Activated CD8-positive, alpha-beta memory T cell treated with anti-CD3 and anti-CD28 coated beads, Interleukin-2, amount 50 U/mL, for 1 hour (primary cell): ENCODE data around the gene NUB1.

ENCODE experiments used
- DNase-seq: peaks from one replicate; pipeline ENCODE4 v3.0.0-alpha.2; 2020; ENCODE audit errors: extremely low read depth

The NUB1 gene

DNA sequence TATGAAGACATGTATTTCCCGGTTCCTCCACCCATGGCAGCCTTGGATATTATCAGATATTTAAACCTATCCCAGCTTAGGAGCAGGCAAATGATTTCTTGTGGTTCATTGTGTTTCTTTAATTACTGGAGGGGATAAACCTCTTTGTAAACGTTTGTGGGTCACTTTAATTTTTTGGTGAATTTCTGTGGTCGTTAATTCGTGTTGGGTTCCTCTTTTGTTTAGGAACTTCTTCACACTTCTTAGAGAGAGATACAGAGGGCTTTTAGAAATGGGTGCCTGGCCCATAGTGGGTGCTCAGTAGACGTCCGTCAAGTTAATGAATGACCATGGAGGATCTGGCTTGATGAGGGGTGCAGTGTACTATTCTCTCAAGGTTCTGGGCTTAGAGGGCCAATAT, 27.2 kb upstream of the NUB1 start:
- no peak for DNase-seq

DNA sequence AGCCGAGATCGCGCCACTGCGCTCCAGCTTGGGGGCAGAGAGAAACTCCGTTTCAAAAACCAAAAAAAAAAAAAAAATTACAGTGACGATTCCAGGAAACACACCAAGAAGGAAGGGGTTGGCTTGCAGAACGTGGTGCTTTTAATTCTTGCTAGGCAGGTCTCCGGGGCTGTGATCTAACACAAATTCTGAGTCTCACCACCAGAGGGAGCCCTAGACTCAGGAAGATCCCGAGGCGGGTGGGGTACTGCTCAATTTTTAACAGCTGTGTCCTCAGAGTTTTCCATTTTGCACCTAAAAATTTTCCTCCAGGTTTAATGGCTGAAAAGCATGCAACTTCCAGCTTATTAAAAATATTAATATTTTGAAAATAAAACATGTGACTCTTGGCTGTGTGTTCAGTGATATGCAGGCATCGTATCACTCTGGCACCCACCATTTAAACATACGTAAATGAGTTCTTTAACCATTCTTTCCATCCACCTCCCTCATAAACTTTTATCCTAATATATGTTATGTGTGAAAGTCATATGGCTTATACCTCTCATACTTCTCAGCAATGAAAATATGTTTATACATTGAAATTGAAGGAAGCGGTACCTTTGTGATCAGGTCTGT, 26.5 kb upstream of the NUB1 start:
- DNase-seq = peak; percentile 60

DNA sequence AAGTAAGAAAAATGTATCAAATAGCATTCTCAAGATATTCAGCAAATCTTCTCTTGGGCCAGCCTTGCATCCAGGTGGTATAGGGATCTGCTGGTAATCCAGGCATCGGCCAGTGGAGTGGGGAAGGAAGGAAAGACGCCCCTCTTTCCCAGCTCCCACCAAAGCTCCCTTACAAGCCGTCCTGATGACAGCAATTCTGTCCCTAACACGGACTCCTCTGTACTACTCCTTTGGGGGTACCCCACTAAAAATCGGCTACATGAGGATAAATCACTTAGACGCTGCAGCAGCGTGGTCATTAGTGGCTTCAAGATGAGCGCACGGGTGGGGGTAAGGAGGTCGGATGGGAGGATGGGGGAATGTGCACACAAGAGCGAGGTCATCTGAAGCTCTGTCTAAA, 24.7 kb upstream of the NUB1 start:
- DNase-seq = no peak

DNA sequence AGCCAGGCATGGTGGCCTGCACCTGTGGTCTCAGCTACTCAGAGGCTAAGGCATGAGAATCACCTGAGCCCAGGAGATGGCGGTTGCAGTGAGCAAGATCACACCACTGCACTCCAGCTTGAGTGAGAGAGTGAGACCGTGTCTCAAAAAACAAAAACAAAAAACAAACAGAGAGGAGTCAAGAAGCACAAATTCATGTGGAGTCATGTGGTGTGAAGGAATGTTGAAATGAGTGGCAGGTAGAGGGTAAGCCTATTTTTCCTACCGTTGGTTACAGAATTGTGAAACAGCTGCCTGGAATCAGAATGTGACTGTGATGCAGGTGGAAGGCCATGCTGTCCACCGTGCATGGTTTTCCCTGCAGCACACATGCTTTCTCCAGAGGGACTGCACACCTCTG, 23.7 kb upstream of the NUB1 start:
- DNase-seq = no peak

DNA sequence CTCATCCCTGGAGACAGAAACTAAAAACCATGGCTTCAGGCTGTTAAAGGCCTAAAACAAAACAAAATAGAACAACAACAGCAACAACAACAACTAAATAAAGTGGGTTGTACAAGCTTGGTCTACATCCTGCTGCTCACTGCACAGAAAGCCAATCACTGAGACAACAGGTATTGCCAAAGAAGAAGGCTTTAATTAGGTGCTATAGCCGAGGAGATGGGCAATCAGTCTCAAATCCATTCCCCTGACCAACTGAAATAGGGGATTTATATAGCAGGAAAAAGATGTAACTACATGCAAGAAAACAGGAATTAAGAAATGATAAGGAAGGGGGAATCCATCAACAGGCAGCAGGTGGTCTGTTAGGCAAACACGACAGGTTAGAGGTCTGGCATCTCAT, 22.4 kb upstream of the NUB1 start:
- no peak for DNase-seq

DNA sequence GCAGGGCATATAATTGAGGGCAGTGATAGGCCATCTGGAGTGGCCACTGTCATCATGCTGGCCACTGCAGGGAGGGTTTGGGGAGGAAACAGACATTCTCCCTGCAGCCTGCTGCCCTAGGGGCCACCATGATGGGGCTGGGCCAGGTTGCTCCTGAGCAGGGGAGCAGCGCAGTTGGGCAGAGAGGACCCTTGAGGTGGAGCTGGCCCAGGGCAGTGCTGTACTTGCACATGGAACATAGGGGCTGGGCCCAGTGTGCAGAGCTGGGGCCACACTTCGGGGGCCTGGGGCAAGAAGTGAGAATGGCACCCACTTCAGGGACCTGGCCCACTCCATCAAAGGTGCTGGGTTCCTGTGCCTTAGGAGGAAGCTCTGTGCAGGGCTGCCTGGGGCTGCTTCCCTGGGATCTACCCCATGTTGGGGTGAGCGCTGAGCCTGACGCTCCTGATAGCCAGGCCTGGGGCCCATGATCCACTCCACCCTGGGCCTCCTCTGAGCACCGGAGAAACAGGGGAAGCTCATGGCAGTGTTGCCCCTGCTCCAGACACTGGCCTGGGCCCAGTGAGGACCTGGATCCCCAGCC, 21.3 kb upstream of the NUB1 start:
- DNase-seq = no peak

DNA sequence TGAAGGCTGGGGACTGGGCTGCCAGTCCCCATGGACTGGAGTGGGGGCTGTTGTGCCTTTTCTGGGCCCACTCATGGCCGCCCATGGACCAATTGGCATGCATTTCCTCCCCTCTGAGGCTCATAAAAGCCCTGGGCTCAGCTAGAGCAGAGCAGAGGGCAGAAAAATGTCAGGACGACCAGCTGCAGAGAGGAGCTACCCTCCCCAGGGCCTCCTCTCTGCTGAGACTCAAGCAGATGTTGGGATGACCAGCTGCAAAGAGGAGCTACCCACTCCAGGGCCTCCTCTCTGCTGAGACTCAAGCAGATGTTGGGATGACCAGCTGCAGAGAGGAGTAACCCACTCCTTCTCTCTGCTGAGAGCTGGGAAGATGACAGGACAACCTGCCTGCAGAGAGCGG, 20.3 kb upstream of the NUB1 start:
- DNase-seq = no peak

DNA sequence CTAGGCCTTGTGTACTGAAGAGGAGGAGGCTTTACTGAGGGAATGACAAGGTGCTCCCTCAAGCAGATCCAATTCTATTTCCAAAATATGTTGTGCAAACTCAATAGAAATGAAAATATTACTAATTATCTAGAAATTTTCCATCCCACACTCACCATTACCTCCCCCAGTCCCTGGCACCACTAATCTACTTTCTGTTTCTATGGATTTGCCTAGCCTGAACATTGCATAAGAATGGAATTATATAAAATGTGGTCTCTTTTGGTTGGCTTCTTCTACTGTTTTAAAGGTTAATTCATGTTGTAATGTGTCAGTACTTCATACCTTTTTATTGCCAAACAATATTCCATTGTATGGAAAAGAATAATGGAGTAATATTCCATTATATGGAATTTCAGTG, 18.7 kb upstream of the NUB1 start:
- no peak for DNase-seq

DNA sequence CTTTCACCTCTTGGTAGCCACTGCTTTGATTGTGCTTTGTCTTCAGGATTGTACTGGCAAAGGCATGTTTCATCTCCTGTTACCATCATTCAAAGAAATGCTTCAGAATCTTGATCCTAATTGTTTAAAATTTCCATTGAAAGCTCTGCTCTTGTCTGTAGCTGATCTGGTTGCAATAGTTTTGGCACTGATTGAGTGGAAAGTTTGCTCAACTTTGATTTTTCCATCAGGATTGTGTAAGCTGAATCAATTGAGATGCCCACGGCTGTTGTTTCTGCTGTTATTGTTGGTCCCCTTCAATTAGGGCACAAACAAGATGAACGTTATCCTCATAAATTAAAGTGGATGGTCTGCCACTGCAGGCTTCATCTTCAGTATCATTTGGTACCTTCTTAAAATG, 14.6 kb upstream of the NUB1 start:
- DNase-seq = no peak

DNA sequence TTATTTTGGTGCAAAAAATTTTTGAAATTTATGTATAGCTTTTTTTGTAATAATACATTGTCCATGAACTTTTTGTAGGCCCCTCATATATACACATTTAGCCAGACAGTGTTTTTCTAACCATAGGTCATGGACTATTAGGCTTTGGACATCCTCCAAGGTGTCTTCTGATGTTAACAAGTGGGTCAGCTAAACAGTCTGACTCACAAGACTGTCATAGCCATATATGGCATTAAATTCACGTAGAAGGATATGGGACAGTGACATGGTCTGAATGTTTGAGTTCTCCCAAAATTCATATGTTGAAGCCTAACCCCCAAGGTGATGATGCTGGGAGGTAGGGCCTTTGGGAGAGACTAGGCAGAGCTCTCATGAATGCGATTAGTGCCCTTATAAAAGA, 14.0 kb upstream of the NUB1 start:
- no peak for DNase-seq

DNA sequence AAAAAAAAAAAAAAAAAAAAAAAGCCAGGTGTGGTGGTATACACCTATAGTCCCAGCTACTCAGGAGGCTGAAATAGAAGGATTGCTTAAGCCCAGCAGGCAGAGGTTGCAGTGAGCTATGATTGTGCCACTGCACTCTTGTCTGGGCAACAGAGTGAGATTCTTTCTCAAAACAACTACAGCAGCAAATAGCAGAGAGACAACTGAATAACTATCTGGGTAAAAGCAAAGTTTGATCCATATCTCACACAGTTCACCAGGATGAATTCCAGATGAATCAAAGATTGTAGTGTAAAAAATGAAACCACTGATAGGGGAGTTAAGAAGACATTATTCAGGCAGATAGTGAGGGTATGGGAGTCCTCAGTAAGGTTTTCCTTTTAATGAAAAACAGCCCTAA, 11.4 kb upstream of the NUB1 start:
- DNase-seq = no peak

DNA sequence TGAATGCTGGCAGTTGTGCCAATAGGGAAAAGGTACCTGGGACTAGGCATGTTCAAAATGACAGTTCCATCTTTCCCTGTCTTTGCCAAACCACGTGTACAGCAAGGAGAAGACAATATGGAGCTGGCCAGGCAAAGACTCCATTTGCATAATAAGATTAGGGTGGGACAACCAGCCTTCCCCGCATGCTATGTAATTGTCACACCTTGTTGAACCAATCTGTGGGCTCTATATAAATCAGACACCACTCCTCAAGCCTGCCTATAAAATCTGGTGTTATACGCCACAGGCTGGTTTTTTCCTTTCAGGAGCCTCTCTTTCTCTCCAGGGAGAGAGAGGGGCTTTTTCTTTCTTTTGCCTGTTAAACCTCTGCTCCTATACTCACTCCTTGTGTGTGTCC, 11.0 kb upstream of the NUB1 start:
- DNase-seq = no peak

DNA sequence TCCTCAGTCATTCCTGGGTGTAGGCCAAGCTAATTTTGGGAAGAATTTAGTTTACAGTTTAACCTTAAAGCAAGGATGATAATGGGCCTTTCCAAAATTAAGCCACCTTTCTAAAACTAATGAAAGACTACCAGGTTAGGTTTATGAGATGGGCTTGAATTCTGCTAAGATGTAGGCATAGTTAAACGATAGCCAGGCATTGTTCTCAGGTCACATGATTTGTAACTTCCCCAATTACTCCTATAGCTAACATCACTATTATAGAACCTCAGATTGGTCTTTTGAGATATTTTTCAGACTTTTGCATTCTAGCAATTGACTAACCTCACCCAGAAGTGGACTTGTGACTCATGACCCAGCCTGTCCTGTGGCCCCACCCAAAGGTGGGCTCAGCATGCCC, 7.0 kb upstream of the NUB1 start:
- DNase-seq = no peak

DNA sequence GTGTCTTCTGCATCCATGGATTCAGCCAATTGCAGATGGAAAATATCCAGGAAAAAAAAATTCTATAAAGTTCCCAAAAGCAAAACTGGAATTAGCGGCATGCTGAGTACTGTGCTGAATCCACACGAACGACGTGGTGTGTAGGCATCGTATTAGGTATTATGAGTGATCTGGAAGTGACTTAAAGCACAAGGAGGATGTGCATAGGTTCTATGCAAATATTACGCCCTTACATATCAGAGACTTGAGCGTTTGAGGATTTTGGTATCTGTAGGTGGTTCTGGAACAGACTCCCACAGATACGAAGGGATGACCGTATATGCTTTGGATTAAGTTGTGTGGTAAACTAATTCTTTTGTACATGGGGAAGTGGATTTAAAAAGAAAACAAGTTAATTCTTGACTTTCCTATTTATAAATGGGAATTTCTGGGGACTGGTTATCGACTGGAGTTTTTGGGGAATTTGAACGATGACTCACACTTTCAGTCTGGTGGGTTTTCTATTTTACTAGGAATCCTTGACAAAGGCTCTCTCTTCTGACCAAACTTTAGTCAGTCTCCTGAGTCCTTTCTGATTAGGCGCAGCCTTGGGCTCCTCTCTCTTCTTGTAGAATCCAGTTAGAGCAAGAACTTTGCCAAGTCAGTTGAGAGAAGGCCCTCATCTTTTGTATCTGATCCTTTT, 5.4 kb upstream of the NUB1 start:
- no peak for DNase-seq

DNA sequence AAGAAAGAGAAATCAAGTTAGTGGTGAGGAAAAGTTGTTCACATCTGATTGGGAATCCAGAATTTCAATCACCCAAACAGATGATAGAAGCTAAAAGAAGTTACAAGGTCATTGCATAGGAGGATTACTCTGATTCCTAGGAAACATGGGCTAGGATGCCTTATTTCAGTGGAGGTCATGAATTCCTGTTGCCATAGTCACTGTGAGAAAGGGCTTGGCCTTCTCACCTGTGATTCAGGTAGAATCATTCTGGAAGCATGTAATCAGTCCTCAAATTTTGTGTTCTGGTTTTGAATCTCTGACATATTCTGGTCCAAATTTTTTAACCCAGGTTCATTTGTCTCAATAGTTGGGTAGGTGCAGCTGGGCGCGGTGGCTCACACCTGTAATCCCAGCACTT, 4.3 kb upstream of the NUB1 start:
- DNase-seq = no peak

DNA sequence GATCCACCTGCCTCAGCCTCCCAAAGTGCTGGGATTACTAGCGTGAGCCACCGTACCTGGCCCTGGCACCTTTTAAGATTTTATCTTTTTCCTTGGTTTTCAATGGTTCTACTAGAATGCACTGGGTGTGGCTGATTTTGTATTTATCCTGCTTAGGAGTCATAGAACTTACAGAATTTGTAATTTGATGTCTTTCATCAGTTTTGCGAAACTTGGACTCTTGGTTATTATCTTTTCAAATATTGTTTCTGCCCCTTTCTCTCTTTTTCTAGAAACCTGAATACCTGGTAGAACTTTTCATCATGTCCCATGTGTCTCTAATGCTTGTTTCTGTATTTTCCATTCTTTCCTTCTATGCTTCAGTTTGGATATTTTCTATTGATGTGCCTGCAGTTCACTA, 2.8 kb upstream of the NUB1 start:
- DNase-seq = no peak

DNA sequence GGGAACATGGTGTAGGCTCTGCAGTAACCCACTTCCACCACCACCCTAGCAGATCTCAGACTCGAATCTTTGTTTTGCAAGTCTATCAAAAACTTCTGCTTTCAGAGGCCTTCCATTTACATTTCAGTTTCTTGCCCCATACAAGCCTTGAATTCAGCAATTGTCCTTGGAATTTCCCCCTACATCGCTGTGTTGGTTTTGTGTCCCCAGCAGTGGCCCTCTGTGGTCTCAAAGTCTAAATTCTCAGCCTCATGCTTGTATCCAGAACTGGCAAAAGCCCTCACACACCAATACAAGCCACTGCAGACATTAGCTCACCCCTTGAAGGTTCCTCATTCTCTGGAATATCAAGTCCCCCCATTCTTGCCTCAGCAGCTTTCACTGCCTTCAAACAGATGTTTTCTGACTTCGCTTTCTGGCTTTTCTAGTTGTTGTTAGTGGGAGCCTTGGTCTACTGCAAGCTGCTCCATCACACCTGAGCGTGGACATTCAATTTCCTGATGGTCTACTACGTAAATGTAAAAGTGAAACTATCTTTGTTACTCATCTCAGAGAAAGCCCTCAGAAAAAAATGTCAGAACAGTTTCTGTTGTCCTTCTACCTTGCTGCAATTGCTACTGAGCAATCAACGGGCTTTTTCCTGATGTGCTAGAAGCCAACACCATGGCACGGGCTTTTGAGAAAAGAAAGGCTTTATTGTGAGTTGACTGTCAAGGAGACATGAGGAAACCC, 1.8 kb upstream of the NUB1 start:
- no peak for DNase-seq

DNA sequence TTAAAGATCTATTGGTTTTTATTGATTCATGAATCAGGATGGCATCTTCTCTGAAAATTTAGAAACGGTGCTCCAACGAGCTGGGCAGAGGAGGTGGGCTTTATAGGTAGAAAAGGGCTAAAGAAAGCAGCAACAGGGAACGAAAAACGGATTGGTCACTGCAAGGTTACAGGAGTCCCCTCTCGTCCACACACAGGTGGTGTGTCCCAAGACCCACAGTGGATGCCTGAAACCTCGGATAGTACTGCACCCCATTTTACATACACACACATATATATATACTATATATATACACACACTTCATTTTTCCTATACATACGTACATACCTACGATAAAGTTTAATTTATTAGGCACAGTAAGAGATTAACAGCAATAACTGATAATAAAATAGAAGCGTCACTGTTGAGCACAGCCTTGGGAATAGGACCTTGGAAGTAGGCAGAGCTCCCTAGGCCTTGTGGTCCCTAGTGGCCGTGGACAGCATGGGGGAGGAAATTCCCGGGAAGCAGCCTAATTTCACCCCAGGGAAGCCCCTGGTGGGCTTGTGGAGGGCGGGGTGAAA, 737 bp upstream of the NUB1 start:
- no peak for DNase-seq

DNA sequence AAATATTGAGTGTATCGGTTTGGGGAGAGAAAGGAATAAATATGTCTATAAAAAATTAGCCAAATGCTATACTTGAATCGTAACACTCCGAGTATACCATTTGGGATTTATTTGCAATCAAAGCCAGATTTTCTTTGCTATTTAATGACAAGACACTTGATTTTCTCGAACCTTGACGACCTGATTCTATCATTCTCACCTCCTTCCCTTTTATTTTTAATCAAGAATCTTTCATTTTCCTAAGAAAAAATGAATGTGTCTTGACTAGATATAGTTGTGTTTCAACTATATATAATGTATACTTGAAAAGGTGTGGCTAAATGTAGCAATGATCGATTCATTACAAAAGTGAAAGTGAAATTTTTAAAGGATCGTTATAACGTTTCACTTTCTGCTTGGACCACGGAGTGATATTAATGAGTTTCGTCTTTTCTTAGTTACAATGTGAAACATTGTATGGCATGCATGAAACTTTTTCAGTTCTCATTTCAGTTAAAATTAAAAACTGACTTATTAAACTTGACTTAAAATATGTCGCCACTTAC, 562 bp downstream of the NUB1 start:
- no peak for DNase-seq

DNA sequence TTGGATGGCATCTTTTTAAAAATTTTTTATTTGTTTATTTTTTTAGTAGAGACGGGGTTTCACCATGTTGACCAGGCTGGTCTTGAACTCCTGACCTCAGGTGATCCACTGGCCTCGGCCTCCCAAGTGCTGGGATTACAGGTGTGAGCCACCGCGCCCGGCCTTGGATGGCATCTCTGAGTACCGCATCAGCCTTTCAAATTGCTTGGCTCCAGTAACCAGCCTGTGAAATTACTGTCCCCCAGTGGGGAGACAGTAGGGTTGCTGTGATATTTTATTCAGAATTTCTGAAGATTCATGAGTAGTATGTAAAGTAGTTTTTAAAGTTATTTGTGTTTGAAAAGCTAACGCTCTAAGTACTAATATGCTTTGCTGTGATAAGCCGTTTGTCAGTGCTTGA, 1.2 kb downstream of the NUB1 start:
- DNase-seq = no peak

DNA sequence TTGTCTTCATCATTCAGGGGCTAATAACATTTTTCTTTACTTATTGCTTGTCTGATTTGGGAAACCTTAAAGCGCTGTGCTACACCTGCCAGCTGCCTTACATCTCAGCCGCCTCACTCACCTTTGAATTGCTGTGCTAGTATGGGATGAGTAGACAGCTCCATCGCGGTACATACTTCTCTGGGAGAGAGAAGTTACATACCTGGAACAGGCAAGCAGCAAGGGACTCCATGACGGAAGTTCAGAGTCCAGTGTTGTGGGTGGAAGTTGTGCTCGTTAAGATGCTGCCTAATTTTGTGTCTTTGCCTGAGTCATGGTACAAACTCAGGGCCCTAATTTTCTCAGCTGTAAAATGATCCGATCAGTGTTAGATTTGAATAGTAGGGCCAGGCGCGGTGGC, 1.9 kb downstream of the NUB1 start:
- DNase-seq = no peak
